ENCODE measurements around the gene AHSG. TPM values are rescaled to one million over a fixed set of nuclear protein-coding genes. Genes with fewer than 3 reads are reported as not detected.

Gene AHSG
- total and polyA plus RNA-seq, 10 donors: 0.30 TPM; not detected in 9

DNA sequence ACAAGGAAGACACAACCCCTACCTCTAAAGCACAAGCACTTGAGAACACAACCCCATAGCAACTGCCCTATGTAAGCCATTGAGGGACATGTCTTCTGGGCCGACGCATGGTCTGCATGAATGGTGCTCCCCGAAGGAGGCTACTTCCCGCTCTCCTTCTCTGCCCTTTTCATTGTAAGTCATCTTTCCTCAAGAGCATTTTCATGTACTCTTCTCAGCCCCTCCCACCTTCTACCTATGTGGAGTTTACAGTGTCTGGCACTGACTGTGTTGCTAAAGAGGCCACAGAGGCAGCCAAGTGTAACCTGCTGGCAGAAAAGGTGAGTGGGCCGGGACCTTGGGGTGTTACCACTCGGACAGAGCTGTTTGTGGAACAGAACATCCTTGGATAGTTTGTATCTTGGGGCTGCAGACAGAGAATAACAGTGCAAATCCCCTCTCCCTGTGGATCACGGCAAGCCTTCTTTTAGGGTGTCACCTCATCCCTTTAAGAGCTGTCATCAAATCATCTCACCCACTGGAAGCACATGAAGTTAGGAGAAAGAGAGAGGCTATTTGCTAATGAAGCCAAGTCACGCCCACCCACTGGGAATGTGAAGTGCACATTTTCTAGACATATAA lies 5.6 kb downstream of the AHSG start:
- peaks cover 0 to 25% (median 22%) of the 10 kb centered on the region in 6 donors for H3K4me1 ChIP-seq
- H3K27ac ChIP-seq: no peak overlapping the region
- intact Hi-C loops (cut with DNase I; ENCODE audit: low total_unique reads): loop anchor here (5.0 kb wide), 1 partner anchor 626 kb away; no protein-coding TSS in a partner anchor
- TF ChIP-seq POLR2AphosphoS5 (IDR thresholded peaks at IDR 0.05) (no peak), POLR2A (IDR thresholded peaks at IDR 0.05) (no peak)
- no peaks in the 10 kb centered on the region for H3K36me3 ChIP-seq
- DNase-seq: no peak
- WGBS, 5 donors: 76 to 93% (median 88%) methylated on average over 8 of the region's 8 CpGs
- H3K27me3 ChIP-seq (replicated peaks in 1 of 7): peaks cover 0 to 61% (median 16%) of the 10 kb centered on the region in 7 donors
- H3K9me3 ChIP-seq: no peaks in the 10 kb centered on the region
- H3K4me3 ChIP-seq: no peak overlapping the region

DNA sequence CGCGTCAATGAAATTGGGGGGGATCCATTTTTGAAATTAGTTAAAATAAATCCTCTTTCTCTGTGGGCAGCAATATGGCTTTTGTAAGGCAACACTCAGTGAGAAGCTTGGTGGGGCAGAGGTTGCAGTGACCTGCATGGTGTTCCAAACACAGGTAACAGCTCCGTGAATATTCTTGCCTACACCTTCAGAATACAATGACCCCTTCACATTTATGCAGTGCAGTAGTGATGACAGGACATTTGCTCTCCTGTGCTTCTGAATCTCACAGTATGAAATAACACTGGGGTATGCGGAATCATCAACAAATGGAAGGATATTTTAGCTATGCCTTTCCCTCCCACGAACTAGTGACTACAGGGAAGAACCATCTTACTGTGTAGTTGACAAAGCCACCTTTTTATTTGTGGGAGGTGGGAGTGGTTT lies 6.9 kb downstream of the AHSG start:
- Histone ChIP-seq H3K36me3 (no peaks in the 10 kb centered on the region), H3K4me3 (no peak overlapping the region), H3K4me1 (peaks cover 0 to 19% (median 15%) of the 10 kb centered on the region in 6 donors), H3K27me3 (replicated peaks in 1 of 7) (peaks cover 0 to 48% (median 10%) of the 10 kb centered on the region in 7 donors), H3K9me3 (no peaks in the 10 kb centered on the region), H3K27ac (no peak overlapping the region)
- TF ChIP-seq, protein P1, sequence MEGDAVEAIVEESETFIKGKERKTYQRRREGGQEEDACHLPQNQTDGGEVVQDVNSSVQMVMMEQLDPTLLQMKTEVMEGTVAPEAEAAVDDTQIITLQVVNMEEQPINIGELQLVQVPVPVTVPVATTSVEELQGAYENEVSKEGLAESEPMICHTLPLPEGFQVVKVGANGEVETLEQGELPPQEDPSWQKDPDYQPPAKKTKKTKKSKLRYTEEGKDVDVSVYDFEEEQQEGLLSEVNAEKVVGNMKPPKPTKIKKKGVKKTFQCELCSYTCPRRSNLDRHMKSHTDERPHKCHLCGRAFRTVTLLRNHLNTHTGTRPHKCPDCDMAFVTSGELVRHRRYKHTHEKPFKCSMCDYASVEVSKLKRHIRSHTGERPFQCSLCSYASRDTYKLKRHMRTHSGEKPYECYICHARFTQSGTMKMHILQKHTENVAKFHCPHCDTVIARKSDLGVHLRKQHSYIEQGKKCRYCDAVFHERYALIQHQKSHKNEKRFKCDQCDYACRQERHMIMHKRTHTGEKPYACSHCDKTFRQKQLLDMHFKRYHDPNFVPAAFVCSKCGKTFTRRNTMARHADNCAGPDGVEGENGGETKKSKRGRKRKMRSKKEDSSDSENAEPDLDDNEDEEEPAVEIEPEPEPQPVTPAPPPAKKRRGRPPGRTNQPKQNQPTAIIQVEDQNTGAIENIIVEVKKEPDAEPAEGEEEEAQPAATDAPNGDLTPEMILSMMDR (IDR thresholded peaks at IDR 0.05 in 8 of 11, conservative IDR thresholded peaks at IDR 0.05 in 3 of 11): no peak
- TF ChIP-seq POLR2AphosphoS5 (IDR thresholded peaks at IDR 0.05): no peak
- TF ChIP-seq POLR2A (IDR thresholded peaks at IDR 0.05): no peak
- intact Hi-C loops (cut with DNase I; ENCODE audit: low total_unique reads): loop anchor here (5.0 kb wide), 1 partner anchor 627 kb away; no protein-coding TSS in a partner anchor
- 87 to 94% (median 91%) methylated on average over 5 of the region's 5 CpGs for WGBS, 5 donors
- DNase-seq: no peak

DNA sequence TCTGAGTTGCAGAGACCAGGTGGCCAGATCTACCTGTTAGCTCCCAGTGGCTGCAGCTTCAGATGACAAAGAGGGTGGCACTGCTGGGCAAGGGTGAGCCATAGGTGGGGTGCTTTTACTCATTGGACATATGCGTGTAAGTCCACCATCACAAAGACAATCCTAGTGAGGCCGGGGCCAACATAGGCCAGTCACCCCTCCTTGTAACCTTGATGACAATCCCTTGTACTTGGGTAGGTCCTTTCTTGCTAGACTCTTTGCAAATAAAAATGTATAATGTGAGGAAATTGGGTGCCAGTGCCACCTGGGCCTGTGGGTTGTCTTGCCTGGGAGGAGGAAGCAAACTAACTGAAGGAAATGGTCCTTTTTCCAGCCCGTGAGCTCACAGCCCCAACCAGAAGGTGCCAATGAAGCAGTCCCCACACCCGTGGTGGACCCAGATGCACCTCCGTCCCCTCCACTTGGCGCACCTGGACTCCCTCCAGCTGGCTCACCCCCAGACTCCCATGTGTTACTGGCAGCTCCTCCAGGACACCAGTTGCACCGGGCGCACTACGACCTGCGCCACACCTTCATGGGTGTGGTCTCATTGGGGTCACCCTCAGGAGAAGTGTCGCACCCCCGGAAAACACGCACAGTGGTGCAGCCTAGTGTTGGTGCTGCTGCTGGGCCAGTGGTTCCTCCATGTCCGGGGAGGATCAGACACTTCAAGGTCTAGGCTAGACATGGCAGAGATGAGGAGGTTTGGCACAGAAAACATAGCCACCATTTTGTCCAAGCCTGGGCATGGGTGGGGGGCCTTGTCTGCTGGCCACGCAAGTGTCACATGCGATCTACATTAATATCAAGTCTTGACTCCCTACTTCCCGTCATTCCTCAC lies 7.6 kb downstream of the AHSG start:
- Histone ChIP-seq H3K9me3 (no peaks in the 10 kb centered on the region), H3K36me3 (no peaks in the 10 kb centered on the region), H3K27ac (no peak overlapping the region), H3K4me3 (no peak overlapping the region), H3K4me1 (peaks cover 0 to 13% (median 11%) of the 10 kb centered on the region in 6 donors), H3K27me3 (replicated peaks in 1 of 7) (peaks cover 0 to 50% (median 10%) of the 10 kb centered on the region in 7 donors)
- TF ChIP-seq POLR2AphosphoS5 (IDR thresholded peaks at IDR 0.05) (no peak), POLR2A (IDR thresholded peaks at IDR 0.05) (no peak)
- TF ChIP-seq, protein P1 (IDR thresholded peaks at IDR 0.05 in 8 of 11, conservative IDR thresholded peaks at IDR 0.05 in 3 of 11): no peak
- DNase-seq: no peak
- WGBS, 5 donors: 84 to 91% (median 88%) methylated on average over 13 to 17 of the region's 17 CpGs
- intact Hi-C loops (cut with DNase I; ENCODE audit: low total_unique reads): no loop called here

DNA sequence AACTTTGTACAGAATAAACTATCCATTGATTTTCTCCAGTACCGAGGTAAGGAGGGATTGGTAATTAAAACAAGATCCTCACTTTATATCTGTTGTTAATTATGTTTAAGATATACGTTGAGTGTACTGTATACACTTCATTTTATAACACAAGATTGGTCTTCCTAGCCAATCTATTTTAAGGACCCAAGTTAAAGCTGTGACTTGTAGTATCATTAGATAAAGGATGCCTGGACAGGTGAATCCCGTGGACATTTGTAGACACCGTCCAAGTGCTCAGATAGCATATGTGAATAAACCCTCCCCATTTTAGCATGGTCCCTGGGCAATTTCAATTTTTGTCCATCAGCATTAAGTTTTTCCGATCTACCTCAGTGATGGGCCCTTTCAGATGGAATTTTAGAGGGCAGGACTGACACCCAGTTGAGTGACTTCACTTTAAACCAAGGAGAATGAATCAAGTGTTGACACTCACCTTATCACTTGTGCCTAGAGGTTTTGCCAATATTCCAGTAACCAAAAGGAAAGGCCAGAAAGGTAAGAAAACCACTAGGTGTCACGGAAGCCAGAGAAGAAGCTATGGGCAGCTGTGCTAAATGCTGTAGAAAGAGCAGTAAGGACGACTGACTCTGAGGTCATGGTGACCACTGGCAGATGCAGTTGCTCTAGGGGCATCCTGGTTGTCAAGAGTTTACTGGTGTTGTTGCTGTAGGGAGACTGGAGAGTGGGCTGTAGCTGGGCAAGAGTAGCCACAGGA lies 9.2 kb downstream of the AHSG start:
- intact Hi-C loops (cut with DNase I; ENCODE audit: low total_unique reads): no loop called here
- DNase-seq: no peak
- Histone ChIP-seq H3K9me3 (no peaks in the 10 kb centered on the region), H3K36me3 (no peaks in the 10 kb centered on the region), H3K4me3 (no peak overlapping the region), H3K27ac (no peak overlapping the region), H3K4me1 (peaks cover 0 to 7% (median 4%) of the 10 kb centered on the region in 6 donors), H3K27me3 (replicated peaks in 1 of 7) (peaks cover 0 to 50% (median 10%) of the 10 kb centered on the region in 7 donors)
- no peak for TF ChIP-seq POLR2A (IDR thresholded peaks at IDR 0.05)
- TF ChIP-seq, protein P1 (IDR thresholded peaks at IDR 0.05 in 8 of 11, conservative IDR thresholded peaks at IDR 0.05 in 3 of 11): no peak
- TF ChIP-seq POLR2AphosphoS5 (IDR thresholded peaks at IDR 0.05): no peak
- 72 to 86% (median 84%) methylated on average over 7 of the region's 7 CpGs for WGBS, 5 donors
